PFSK-1 (cell line): ENCODE data around the gene XPR1.

ENCODE experiments used
- FOXP2 ChIP-seq: optimal IDR thresholded peaks from 2 replicates; pipeline ENCODE3; 2011; ENCODE audit warnings: borderline replicate concordance, control low read depth, inconsistent platforms; ENCODE audit not compliant: insufficient read depth; ENCODE audit errors: extremely low read length, extremely low read depth
- POLR2AphosphoS5 ChIP-seq: IDR thresholded peaks from 2 replicates; pipeline ENCODE4 v1.6.1; 2012; ENCODE audit warnings: low read depth, mild to moderate bottlenecking, control low read depth, low read length, moderate library complexity
- REST ChIP-seq, 2 experiments: IDR thresholded peaks; 2 replicates each; pipeline versions ENCODE4 v1.6.1 to v1.8.0; 2011 to 2012; ENCODE audit warnings: low read depth in 2 of 2, low read length in 2 of 2, control low read depth in 1 of 2, inconsistent platforms in 1 of 2, mild to moderate bottlenecking in 1 of 2, moderate library complexity in 1 of 2; ENCODE audit not compliant: insufficient read depth in 1 of 2
- SIN3A ChIP-seq: IDR thresholded peaks from 2 replicates; pipeline ENCODE4 v1.6.1; 2012; ENCODE audit warnings: mild to moderate bottlenecking, low read length, moderate library complexity, borderline replicate concordance; ENCODE audit not compliant: insufficient read depth
- TAF1 ChIP-seq: IDR thresholded peaks from 2 replicates; pipeline ENCODE4 v1.6.1; 2012; ENCODE audit warnings: low read length, control low read depth, borderline replicate concordance; ENCODE audit not compliant: insufficient read depth

XPR1 gene

GRCh38 chr1:180912211-180912800 lies 280.5 kb downstream of the XPR1 start:
- TF ChIP-seq SIN3A = no peak

- TF ChIP-seq TAF1 (no peak), POLR2AphosphoS5 (no peak), FOXP2 (no peak), REST (IDR thresholded peaks at IDR 0.05; ENCODE audit: insufficient read depth in 1 of 2, low read depth in 2 of 2, low read length in 2 of 2) (no peak), SIN3A (no peak)
Observed at GRCh38 chr1:180912801-180913565, 281.2 kb downstream of the XPR1 start, which contains the start of gene KIAA1614. Gene KIAA1614 (plus strand): TSS chr1:180912897. CDS start chr1:180913244, 347 bp downstream.

- no peak for TF ChIP-seq POLR2AphosphoS5
- no peak for TF ChIP-seq REST (IDR thresholded peaks at IDR 0.05; ENCODE audit: insufficient read depth in 1 of 2, low read depth in 2 of 2, low read length in 2 of 2)
- TF ChIP-seq SIN3A = no peak
- TF ChIP-seq FOXP2 = no peak
- TF ChIP-seq TAF1 = no peak
Observed at GRCh38 chr1:180915426-180915965, 283.7 kb downstream of the XPR1 start.

- no peak for TF ChIP-seq FOXP2
- no peak for TF ChIP-seq SIN3A
- TF ChIP-seq REST (IDR thresholded peaks at IDR 0.05; ENCODE audit: insufficient read depth in 1 of 2, low read depth in 2 of 2, low read length in 2 of 2) = no peak
- no peak for TF ChIP-seq TAF1
- TF ChIP-seq POLR2AphosphoS5 = no peak
Observed at GRCh38 chr1:180916012-180916770, 284.4 kb downstream of the XPR1 start.

GRCh38 chr1:180916771-180917170 lies 284.9 kb downstream of the XPR1 start:
- no peak for TF ChIP-seq REST (IDR thresholded peaks at IDR 0.05; ENCODE audit: insufficient read depth in 1 of 2, low read depth in 2 of 2, low read length in 2 of 2)
